H54 (cell line): ENCODE results near the gene URAD.
"Not testable (repeated sequence)": the region's sequence is repeated elsewhere in the genome, so short reads cannot be mapped to it uniquely, and the experiment has no call there.

Experiments used
- DNase-seq: peaks from one replicate; pipeline ENCODE4 v3.0.0; 2011; ENCODE audit warnings: low spot score, mixed read lengths; ENCODE audit not compliant: insufficient read length
- FAIRE-seq: peaks from 3 replicates; lab custom pipeline; 2011; peaks lifted over from hg19 to GRCh38; lab: Jason Lieb, UNC
- POLR2A ChIP-seq: IDR thresholded peaks from 2 replicates; pipeline ENCODE4 v1.6.1; 2011; ENCODE audit warnings: low read depth, mild to moderate bottlenecking, low read length

The URAD gene

GRCh38 chr13:27970382-27971235 lies 17.9 kb downstream of the URAD start:
- FAIRE-seq, result no peak
- no peak for TF ChIP-seq POLR2A
- no peak for DNase-seq

- TF ChIP-seq POLR2A, result no peak
- no peak for FAIRE-seq
- no peak for DNase-seq
Measured at GRCh38 chr13:27969866-27970229, 18.6 kb downstream of the URAD start.

- TF ChIP-seq POLR2A, result no peak
- no peak for DNase-seq
- no peak for FAIRE-seq
Measured at GRCh38 chr13:27969082-27969865, 19.2 kb downstream of the URAD start, which contains the start of gene CDX2. TSS of gene CDX2 (minus strand) at chr13:27969315. CDS start at chr13:27969006, 309 bp downstream.

GRCh38 chr13:27968316-27969081 lies 20.0 kb downstream of the URAD start:
- FAIRE-seq (no peak), DNase-seq (no peak)
- TF ChIP-seq POLR2A, result no peak

- TF ChIP-seq POLR2A, result no peak
- DNase-seq (no peak), FAIRE-seq (no peak)
Measured at GRCh38 chr13:27967736-27968315, 20.7 kb downstream of the URAD start.

- DNase-seq (no peak), FAIRE-seq (no peak)
- TF ChIP-seq POLR2A, result no peak
Measured at GRCh38 chr13:27967203-27967735, 21.2 kb downstream of the URAD start.

GRCh38 chr13:27966641-27967202 lies 21.8 kb downstream of the URAD start:
- DNase-seq, result no peak
- no peak for TF ChIP-seq POLR2A
- FAIRE-seq, result no peak

- DNase-seq (no peak), FAIRE-seq (no peak)
- TF ChIP-seq POLR2A, result no peak
Measured at GRCh38 chr13:27965740-27966640, 22.5 kb downstream of the URAD start.

- no peak for TF ChIP-seq POLR2A
- DNase-seq (no peak), FAIRE-seq (no peak)
Measured at GRCh38 chr13:27965343-27965739, 23.2 kb downstream of the URAD start.

- TF ChIP-seq POLR2A, result no peak
- FAIRE-seq (no peak), DNase-seq (no peak)
Measured at GRCh38 chr13:27964741-27965323, 23.7 kb downstream of the URAD start.

GRCh38 chr13:27964206-27964605 lies 24.3 kb downstream of the URAD start:
- FAIRE-seq, result not testable (repeated sequence)

GRCh38 chr13:27963491-27963890 lies 25.0 kb downstream of the URAD start:
- FAIRE-seq (no peak), DNase-seq (no peak)
- no peak for TF ChIP-seq POLR2A

More at GRCh38 chr13:27964206-27964605, 24.3 kb downstream of the URAD start:
- not testable (repeated sequence) for DNase-seq
